OCI-LY3 (cell line): ENCODE measurements around the gene PIP5K1C.

Experiments
- CTCF ChIP-seq: fragments of 200-600, 300-600 bp; sonication (generic); IDR thresholded peaks from 2 replicates; pipeline ENCODE4 v1.5.1; 2014; ENCODE audit warnings: antibody characterized with exemption, low read length, low read depth
- EZH2phosphoT487 ChIP-seq: fragments of 200-600 bp; shearing (Covaris generic); IDR thresholded peaks from 2 replicates; pipeline ENCODE4 v1.6.1; 2018; ENCODE audit warnings: antibody characterized with exemption, mixed run types, low read depth

- TF ChIP-seq CTCF (no peak), EZH2phosphoT487 (no peak)
Measured at GRCh38 chr19:3589439-3589838, 110.8 kb downstream of the PIP5K1C start.
